Dedifferentiated amniotic fluid mesenchymal stem cell (primary cell): ENCODE data around the gene CLTA.
"Not testable (repeated sequence)": the region's sequence is repeated elsewhere in the genome, so short reads cannot be mapped to it uniquely, and the experiment has no call there.

Experiments used
- DNase-seq: peaks from one replicate; pipeline ENCODE4 v3.0.0-alpha.2; 2016; ENCODE audit errors: extremely low spot score

The CLTA gene

GRCh38 chr9:36158122-36158521 is 32.6 kb upstream of the CLTA start:
- no peak for DNase-seq

- DNase-seq = no peak
These were observed 31.8 kb upstream of the CLTA start for GRCh38 chr9:36158917-36159316.

GRCh38 chr9:36159509-36159908 is 31.2 kb upstream of the CLTA start:
- DNase-seq = not testable (repeated sequence)

GRCh38 chr9:36160126-36160525 is 30.6 kb upstream of the CLTA start:
- DNase-seq = not testable (repeated sequence)

- DNase-seq = no peak
These were observed 29.5 kb upstream of the CLTA start for GRCh38 chr9:36161187-36161586.

DNA sequence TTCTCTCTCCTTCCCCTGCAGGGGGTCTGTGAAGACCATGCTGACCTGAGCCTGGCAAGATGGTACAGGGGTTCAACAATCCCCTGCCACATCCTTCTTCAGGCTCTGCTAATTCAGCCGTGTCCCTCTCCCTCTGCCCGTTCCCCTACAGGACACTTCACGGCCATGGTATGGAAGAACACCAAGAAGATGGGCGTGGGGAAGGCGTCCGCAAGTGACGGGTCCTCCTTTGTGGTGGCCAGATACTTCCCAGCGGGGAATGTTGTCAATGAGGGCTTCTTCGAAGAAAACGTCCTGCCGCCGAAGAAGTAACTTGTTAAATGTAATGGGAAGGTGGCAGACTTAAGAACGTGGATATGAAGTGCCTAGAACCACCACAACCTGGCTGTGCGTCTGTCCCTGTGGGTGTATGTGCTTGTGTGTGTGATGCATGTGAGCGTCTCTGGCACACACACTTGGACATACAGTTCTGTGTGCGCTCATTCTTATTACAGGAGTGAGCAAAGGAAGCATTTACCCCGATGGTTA is 28.4 kb upstream of the CLTA start:
- no peak for DNase-seq

GRCh38 chr9:36163049-36163785 is 27.5 kb upstream of the CLTA start:
- no peak for DNase-seq

- DNase-seq = no peak
These were observed 26.9 kb upstream of the CLTA start for GRCh38 chr9:36163786-36164170.

DNA sequence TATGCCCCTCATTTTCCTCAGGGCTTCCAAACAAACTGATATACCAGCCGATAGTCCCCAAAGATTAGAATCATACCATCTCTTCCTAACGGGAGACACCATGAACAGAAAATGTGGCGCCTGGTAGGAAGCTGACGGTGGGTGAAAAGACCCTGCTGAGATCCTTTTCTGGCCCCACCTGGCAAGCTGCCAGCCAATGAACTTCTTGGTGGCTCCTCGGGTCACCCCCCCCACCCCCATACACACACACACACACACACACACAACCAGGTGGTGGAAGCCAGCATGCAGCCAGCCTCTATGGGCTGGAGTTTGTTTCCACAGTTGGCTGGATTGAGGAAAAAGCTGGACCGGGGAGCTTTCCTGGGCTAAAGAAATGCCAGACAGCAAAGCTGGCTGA is 26.3 kb upstream of the CLTA start:
- no peak for DNase-seq

GRCh38 chr9:36164989-36165388 is 25.7 kb upstream of the CLTA start:
- DNase-seq = no peak

GRCh38 chr9:36165826-36166167 is 24.9 kb upstream of the CLTA start:
- DNase-seq = peak; percentile 62

DNA sequence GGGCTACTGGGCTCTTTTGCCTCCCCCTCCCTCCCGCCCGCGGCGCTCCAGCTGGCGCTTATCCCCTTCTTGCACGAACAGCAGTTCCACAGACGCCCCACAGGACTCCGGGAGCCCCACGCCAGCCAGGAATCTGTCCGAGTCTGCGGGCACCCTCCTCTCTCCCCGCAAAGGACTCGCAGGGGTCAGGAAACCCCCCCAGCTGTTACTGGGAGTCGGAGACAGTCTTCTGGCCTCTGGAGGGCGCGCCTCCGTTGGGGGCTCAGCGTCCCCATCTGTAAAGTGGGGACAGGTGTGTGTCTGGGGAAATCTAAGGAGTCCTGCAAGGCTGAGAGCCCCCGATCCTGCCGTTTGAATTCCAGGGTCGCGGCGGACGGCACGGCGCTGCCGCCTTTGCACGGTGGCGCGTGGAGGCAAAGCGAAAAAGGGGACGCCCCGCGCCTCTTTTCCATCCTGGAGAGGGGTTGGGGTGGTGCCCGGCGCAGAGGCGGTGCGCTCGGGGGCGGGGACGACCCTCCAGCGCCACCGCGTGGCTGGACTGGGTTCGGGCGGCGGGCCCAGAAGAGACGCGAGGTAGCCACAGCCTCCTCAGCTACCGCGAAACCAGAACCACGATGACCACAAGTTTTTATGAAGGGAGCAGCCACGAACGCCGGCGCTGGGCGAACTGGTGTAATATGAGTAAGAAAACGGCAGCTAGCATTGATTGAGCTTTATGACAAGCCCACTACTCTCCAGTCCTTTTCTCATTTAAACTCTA is 24.4 kb upstream of the CLTA start:
- peak; percentile 69 for DNase-seq

DNA sequence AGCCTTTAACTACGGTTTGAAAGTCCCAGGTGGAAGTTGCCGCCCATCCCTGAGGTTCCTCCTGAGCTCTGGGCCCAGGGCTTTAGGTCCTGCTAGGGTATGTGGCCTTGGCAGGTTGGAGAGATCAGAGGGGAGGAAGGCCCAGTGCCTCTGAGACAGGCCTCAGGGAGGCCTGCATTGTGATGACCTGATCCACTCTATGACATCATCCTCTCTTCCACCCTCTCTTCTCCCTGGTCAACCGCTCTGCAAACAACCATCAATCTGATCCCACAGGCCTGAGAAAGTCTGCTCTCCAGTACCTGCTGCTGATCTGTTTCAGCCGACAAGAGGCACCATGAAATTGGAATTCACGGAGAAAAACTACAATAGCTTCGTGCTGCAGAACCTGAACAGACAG is 21.6 kb upstream of the CLTA start, which contains the start of gene CCIN:
TSS of gene CCIN (plus strand) at position 223 of the 400 bp plus-strand sequence. CDS start at position 338, 115 bp downstream.
- DNase-seq = no peak

- DNase-seq = no peak
These were observed 21.0 kb upstream of the CLTA start for GRCh38 chr9:36169708-36170107.

DNA sequence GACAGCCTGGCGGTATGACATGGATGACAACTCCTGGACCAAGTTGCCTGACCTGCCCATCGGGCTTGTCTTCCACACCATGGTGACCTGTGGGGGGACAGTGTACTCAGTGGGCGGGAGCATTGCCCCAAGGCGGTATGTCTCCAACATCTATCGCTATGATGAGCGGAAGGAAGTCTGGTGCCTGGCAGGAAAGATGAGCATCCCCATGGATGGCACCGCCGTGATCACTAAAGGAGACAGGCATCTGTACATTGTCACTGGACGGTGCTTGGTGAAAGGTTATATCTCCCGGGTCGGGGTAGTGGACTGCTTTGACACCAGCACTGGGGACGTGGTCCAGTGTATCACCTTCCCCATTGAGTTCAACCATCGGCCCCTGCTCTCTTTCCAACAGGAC is 20.2 kb upstream of the CLTA start:
- no peak for DNase-seq

DNA sequence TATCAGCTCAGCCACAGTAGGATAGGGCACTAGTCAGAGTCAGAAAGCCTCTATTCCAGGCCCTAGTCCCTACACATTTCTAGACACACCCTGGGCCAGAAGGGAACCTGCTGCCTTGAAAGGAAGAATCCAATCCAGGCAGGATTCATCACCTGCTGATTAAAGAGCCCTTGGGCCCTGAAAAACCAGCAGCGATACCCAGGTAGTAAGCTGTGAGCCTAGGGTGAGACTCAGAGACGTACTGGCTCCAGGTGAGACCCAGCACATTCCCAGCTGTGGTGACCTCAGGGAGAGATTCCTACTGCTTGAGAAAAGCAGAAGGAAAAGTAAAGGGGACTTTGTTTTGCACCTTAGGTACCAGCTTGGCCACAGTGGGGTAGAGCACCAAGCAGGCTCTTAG is 16.9 kb upstream of the CLTA start:
- DNase-seq = no peak

GRCh38 chr9:36174271-36174670 is 16.4 kb upstream of the CLTA start:
- DNase-seq = no peak

- no peak for DNase-seq
These were observed 16.0 kb upstream of the CLTA start for GRCh38 chr9:36174731-36175130.

DNA sequence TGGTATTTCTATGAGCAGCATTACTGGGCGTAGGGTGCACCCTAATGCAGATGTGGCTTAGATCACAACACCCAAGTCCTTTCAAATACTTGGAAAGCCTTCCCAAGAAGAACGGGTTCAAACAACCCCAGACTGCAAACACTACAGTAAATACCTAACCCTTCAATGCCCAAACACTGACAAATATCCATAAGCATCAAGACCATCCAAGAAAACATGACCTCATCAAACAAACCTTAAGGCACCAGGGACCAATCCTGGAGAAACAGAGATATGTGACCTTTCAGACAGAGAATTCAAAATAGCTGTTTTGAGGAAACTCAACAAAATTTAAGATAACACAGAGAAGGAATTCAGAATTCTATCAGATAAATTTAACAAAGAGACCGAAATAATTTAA is 15.5 kb upstream of the CLTA start:
- DNase-seq = not testable (repeated sequence)

- not testable (repeated sequence) for DNase-seq
These were observed 14.2 kb upstream of the CLTA start for GRCh38 chr9:36176496-36176895.

- DNase-seq = no peak
These were observed 13.2 kb upstream of the CLTA start for GRCh38 chr9:36177571-36177970.

- not testable (repeated sequence) for DNase-seq
These were observed 10.5 kb upstream of the CLTA start for GRCh38 chr9:36180243-36180642.

DNA sequence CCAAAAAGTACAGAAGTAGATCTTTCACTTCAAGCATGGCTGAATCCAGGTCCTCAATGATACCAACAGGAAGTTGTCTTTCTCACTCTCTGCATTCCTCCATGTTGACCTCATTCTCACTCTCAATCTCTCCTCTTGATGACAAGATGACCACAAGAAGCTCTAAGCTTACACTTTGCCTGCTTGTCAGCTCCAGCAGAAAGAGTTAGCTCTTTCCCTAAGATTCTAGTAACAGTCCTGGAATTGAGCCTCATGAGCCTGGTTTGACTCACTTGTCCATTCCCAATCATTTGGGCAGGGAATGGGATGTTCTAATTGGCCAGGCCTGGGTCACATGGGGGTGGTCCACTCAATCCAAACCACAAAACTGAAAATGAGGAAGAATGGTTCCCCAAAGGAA is 3.3 kb upstream of the CLTA start:
- DNase-seq = no peak
